Measurements from ENCODE around the gene PTCD1. TPM values are rescaled to one million over a fixed set of nuclear protein-coding genes. Genes with fewer than 3 reads are reported as not detected.

The PTCD1 gene, protein sequence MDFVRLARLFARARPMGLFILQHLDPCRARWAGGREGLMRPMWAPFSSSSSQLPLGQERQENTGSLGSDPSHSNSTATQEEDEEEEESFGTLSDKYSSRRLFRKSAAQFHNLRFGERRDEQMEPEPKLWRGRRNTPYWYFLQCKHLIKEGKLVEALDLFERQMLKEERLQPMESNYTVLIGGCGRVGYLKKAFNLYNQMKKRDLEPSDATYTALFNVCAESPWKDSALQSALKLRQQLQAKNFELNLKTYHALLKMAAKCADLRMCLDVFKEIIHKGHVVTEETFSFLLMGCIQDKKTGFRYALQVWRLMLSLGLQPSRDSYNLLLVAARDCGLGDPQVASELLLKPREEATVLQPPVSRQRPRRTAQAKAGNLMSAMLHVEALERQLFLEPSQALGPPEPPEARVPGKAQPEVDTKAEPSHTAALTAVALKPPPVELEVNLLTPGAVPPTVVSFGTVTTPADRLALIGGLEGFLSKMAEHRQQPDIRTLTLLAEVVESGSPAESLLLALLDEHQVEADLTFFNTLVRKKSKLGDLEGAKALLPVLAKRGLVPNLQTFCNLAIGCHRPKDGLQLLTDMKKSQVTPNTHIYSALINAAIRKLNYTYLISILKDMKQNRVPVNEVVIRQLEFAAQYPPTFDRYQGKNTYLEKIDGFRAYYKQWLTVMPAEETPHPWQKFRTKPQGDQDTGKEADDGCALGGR
- 1 to 10 TPM; 4.3 to 5.4 TPM for total RNA-seq

DNA sequence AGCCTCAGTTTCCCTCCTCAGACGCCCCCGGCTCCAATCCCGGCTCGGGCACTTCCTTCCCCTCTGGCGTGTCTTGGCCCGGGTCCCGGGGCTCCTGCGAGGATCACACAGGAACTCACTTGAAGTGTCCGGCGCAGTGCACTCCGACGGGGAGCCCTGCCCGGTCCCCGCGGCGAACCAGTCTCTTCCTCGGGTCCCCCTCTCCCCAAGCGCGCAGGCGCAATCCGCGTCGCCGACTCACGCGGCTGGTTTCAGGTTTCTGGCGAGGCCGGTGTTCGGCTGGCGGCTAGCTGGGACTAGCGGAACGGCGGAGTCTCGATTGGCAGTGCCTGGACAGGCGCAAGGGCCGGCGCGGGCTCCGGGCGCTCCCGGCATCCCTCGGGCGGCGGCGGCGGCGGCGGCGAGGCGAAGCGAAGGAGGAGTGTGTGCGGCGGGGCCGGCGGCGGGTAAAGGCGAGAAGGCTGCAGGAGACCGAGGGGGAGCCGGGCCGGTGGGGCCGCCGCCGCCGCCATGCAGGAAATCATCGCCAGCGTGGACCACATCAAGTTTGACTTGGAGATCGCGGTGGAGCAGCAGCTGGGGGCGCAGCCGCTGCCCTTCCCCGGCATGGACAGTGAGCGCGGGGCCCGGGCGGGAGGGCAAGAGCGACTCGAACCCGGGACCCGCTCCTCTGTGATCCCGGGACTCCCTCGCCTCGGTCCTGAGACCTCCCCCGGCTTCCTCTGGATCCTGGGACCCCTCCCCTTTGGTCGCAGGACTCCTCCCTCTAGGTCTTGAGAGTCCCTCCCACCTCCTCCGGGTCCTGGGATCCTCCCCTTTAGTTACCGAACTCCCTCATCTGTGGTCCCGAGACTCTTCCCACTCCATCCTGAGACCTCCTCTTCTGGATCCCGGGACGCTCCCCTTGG, at the start of gene PTCD1, which contains the start of gene CPSF4:
TSS of gene PTCD1 (minus strand) at position 226 of the 908 bp plus-strand sequence. CDS start 3,556 bp downstream, outside the sequence.
TSS of gene CPSF4 (plus strand) at position 371 of the 908 bp plus-strand sequence. CDS start at position 511, 140 bp downstream.
- peaks cover 47% of the 10 kb centered on the region for H3K36me3 Mint-ChIP-seq (ENCODE audit: low read depth)
- H3K4me3 Mint-ChIP-seq = peak within 1 kb of the TSS; percentile 99
- H3K9me3 Mint-ChIP-seq = no peaks in the 10 kb centered on the region
- ATAC-seq (replicated peaks) = peak; percentile 93
- H3K27ac Mint-ChIP-seq = peak within 1 kb of the TSS; percentile 96
- no peaks in the 10 kb centered on the region for H3K27me3 Mint-ChIP-seq
- peaks cover 9% of the 10 kb centered on the region for H3K4me1 Mint-ChIP-seq

DNA sequence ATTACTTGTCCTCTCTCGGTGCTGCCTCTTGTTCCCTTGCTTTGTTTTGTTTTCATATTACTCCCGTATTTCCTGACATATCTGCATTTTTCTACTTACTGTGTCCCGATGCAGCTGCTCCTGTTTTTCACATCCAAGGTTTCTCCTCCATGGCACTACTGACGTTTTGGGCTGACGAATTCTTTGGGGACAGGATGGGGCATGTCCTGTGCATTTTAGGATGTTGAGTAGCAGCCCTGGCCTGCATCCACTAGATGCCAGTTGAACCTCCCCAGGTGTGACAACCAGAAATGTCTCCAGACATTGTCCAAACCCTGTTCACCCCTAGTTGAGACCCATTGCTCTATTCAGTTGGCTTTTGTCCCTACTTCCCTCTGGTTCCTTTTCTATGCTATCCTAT, 46.5 kb upstream of the PTCD1 start:
- no peak for ATAC-seq (replicated peaks)
- Mint-ChIP-seq H3K36me3 (ENCODE audit: low read depth) (peaks cover 66% of the 10 kb centered on the region), H3K27me3 (no peaks in the 10 kb centered on the region), H3K27ac (peak overlapping the region; percentile 33), H3K9me3 (no peaks in the 10 kb centered on the region), H3K4me1 (peaks cover 5% of the 10 kb centered on the region), H3K4me3 (no peak overlapping the region)

DNA sequence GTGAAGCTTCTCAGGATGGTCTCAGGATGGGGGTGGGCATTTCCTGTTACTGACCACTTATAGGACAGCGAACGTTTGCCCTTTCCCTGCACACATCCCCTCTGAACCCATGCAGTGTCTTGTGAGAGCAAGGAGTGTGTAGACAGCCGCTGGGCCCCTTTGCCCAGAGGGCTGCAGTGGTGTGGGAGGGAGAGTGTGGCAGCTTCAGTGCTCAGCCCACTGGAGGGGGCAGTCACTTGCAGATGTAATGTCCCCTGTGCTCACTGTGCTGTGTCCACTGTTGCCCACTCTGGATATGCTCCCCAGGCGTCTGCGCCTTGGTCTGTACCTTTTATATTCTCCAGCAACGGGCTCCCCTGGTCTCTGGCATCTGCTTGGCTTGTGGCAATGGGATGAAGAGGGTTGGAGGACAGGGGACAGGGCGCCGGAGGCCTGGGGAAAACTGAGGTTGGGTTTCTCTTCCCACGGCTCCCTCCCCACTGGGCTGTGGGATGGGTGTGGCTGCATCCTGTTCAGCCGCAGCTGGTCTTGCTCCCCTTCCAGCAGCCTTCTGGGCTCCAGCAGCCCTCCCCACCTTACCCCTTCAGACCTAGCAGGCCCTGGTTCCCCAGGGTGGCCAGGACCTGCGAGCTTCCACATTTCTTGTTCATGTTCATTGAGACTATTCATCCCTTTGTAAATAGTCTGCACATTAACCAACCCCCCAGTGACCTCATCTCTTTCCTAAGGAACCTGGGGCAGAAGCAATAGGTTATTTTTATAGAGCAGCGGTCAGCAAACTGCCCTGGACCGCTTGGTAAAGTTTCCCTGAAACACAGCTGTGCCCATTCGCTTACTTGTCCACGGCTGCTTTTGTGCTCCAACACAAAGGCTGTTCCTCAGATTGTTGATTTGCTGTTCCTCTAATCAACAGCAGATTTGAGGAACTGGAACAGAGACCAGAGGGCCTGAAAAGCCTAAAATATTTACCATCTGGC, 40.2 kb upstream of the PTCD1 start:
- no peaks in the 10 kb centered on the region for H3K9me3 Mint-ChIP-seq
- peak overlapping the region; percentile 7 for H3K4me3 Mint-ChIP-seq
- H3K27ac Mint-ChIP-seq = peak overlapping the region; percentile 74
- no peak for ATAC-seq (replicated peaks)
- H3K4me1 Mint-ChIP-seq = peaks cover 15% of the 10 kb centered on the region
- H3K36me3 Mint-ChIP-seq (ENCODE audit: low read depth) = peaks cover 66% of the 10 kb centered on the region
- no peaks in the 10 kb centered on the region for H3K27me3 Mint-ChIP-seq

DNA sequence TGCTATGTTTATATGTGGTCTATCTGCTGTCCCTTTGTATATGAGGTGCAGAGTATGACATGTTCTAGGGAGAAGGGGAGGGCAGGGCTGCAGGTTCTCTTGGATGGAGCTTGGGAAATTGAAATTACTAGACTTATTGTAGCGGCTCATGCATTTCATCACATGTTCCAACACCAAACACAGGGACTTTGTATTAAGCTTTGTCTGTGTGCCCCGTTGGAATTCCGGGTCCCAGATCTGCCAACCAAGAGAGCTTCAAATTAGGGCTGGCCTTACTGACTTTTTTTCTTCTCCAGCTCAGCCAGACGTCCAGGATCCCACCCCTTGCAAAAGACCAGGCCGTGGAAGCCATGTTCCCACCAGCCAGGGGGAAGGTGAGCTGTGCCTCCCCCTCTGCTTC, 37.5 kb upstream of the PTCD1 start:
- Mint-ChIP-seq H3K4me3 (no peak overlapping the region), H3K27me3 (no peaks in the 10 kb centered on the region), H3K9me3 (no peaks in the 10 kb centered on the region), H3K27ac (no peak overlapping the region), H3K4me1 (peaks cover 17% of the 10 kb centered on the region), H3K36me3 (ENCODE audit: low read depth) (peaks cover 55% of the 10 kb centered on the region)
- no peak for ATAC-seq (replicated peaks)

DNA sequence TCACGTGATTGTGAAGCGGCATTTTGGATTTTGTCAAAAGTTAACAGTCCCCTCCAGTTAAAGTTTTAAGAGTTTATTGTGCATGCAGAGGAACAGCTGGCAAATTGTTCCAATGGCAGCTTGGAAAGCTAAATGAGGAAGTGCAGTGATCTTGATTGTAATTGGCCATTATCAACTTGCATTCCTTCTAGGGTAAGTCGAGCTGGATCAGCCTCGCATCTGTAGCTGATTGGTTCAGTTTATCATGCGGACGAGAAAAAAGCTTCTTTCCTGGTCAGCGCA, 34.7 kb upstream of the PTCD1 start:
- peak; percentile 6 for ATAC-seq (replicated peaks)
- H3K27me3 Mint-ChIP-seq = no peaks in the 10 kb centered on the region
- H3K4me3 Mint-ChIP-seq = peak overlapping the region; percentile 89
- H3K9me3 Mint-ChIP-seq = no peaks in the 10 kb centered on the region
- peaks cover 36% of the 10 kb centered on the region for H3K36me3 Mint-ChIP-seq (ENCODE audit: low read depth)
- H3K4me1 Mint-ChIP-seq = peaks cover 17% of the 10 kb centered on the region
- peak overlapping the region; percentile 89 for H3K27ac Mint-ChIP-seq

GRCh38 chr7:99472561-99473314, 34.1 kb upstream of the PTCD1 start, which contains the start of gene ZNF789:
ZNF789 (plus strand) TSS chr7:99472890; CDS start chr7:99476457, 3,567 bp downstream.
- Mint-ChIP-seq H3K27me3 (no peaks in the 10 kb centered on the region), H3K4me3 (peak within 1 kb of the TSS; percentile 89), H3K36me3 (ENCODE audit: low read depth) (peaks cover 36% of the 10 kb centered on the region), H3K9me3 (no peaks in the 10 kb centered on the region), H3K4me1 (peaks cover 12% of the 10 kb centered on the region), H3K27ac (peak within 1 kb of the TSS; percentile 90)
- ATAC-seq (replicated peaks) = peak; percentile 98

- H3K9me3 Mint-ChIP-seq = no peaks in the 10 kb centered on the region
- no peak for ATAC-seq (replicated peaks)
- no peak overlapping the region for H3K27ac Mint-ChIP-seq
- H3K36me3 Mint-ChIP-seq (ENCODE audit: low read depth) = peaks cover 31% of the 10 kb centered on the region
- no peak overlapping the region for H3K4me3 Mint-ChIP-seq
- H3K4me1 Mint-ChIP-seq = peaks cover 14% of the 10 kb centered on the region
- H3K27me3 Mint-ChIP-seq = no peaks in the 10 kb centered on the region
These were observed 30.9 kb upstream of the PTCD1 start for GRCh38 chr7:99469381-99470065.

- Mint-ChIP-seq H3K9me3 (no peaks in the 10 kb centered on the region), H3K27ac (no peak overlapping the region), H3K27me3 (no peaks in the 10 kb centered on the region), H3K36me3 (ENCODE audit: low read depth) (peaks cover 42% of the 10 kb centered on the region), H3K4me1 (peaks cover 20% of the 10 kb centered on the region), H3K4me3 (no peak overlapping the region)
- no peak for ATAC-seq (replicated peaks)
These were observed 29.8 kb upstream of the PTCD1 start for GRCh38 chr7:99468336-99468918.

DNA sequence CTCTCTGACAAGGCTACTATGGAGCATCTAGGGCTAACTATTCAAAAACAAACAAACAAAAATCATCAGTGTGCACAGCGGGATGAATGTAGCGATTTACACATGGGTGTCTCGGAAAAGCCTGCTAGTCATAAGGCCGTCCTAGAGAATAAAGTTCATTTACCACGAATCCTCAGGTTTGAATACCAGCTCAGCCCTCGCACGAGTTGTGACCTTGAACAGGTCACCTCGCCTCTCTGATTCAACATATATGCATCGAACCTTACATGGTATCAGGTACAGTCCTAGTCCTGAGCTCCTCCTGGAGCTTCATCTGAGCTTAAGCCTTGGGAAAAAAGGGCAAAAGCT, 26.8 kb upstream of the PTCD1 start:
- Mint-ChIP-seq H3K36me3 (ENCODE audit: low read depth) (peaks cover 50% of the 10 kb centered on the region), H3K27me3 (no peaks in the 10 kb centered on the region), H3K4me1 (peaks cover 21% of the 10 kb centered on the region), H3K9me3 (no peaks in the 10 kb centered on the region), H3K4me3 (peak overlapping the region; percentile 95), H3K27ac (peak overlapping the region; percentile 98)
- ATAC-seq (replicated peaks) = peak; percentile 15

DNA sequence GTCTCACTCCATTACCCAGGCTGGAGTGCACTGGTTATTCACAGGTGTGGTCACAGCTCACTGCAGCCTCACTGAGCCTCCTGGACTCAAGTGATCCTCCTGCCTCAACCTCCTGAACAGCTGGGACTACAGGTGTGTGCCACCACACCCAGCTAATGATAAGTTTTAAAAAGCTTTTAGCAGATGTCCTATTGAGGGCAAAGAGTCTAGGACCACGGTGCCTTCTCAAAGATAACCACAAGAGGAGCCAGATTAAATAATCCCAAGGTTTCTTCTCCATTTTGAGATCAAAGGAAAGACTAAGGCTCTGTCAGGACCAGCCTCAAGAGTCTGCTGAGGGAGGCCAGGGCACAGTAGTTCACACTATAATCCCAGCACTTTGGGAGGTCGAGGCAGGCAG, 22.6 kb upstream of the PTCD1 start:
- Mint-ChIP-seq H3K4me3 (no peak overlapping the region), H3K27me3 (no peaks in the 10 kb centered on the region), H3K9me3 (no peaks in the 10 kb centered on the region), H3K36me3 (ENCODE audit: low read depth) (peaks cover 91% of the 10 kb centered on the region), H3K27ac (no peak overlapping the region), H3K4me1 (peaks cover 27% of the 10 kb centered on the region)
- no peak for ATAC-seq (replicated peaks)

DNA sequence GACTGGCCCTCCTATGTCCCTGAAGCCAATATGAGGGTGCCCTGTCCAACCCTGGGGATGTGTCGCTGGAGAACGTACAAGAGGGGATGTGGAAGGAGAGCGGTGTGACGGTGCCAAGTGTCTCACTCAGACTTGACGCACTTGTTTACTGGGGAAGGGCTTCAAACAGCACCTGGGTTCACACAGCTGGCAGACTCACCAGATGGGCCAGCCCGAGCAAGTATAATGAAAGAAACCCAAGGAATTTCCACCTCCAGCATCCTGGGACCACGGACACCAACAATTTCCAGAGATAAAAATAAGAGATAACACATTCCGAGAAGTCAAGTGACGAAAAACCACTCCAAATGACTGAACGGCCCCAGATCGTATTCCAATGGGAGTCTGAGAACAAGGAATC, 22.1 kb upstream of the PTCD1 start:
- H3K9me3 Mint-ChIP-seq = no peaks in the 10 kb centered on the region
- peaks cover 88% of the 10 kb centered on the region for H3K36me3 Mint-ChIP-seq (ENCODE audit: low read depth)
- peak overlapping the region; percentile 42 for H3K27ac Mint-ChIP-seq
- H3K4me3 Mint-ChIP-seq = no peak overlapping the region
- H3K27me3 Mint-ChIP-seq = no peaks in the 10 kb centered on the region
- H3K4me1 Mint-ChIP-seq = peaks cover 22% of the 10 kb centered on the region
- ATAC-seq (replicated peaks) = no peak

DNA sequence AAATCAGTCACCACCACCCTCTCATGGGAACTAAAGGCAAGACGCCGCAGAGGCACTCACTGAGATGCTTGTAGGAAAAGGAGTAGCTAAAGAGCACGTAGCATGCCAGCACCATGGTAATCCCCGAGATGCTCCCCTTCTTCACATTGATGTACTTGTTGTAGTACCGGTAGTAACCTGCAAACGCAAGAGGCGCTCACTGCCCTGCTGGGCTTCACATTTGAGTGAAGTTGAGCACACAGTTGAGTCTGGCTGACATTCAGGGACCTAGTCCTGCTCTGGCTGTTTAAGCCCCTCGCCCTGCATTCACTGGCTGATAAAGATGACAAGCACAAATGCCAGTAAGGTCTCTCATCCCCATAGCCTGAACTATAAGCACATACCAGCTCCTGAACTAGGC, 20.5 kb upstream of the PTCD1 start:
- ATAC-seq (replicated peaks) = peak; percentile 52
- Mint-ChIP-seq H3K27me3 (no peaks in the 10 kb centered on the region), H3K9me3 (no peaks in the 10 kb centered on the region), H3K4me3 (no peak overlapping the region), H3K36me3 (ENCODE audit: low read depth) (peaks cover 86% of the 10 kb centered on the region), H3K4me1 (peaks cover 16% of the 10 kb centered on the region), H3K27ac (peak overlapping the region; percentile 42)
